ENCODE results near the gene KIAA0040.
"Not testable (repeated sequence)": the region's sequence is repeated elsewhere in the genome, so short reads cannot be mapped to it uniquely, and the experiment has no call there.

The KIAA0040 gene

DNA sequence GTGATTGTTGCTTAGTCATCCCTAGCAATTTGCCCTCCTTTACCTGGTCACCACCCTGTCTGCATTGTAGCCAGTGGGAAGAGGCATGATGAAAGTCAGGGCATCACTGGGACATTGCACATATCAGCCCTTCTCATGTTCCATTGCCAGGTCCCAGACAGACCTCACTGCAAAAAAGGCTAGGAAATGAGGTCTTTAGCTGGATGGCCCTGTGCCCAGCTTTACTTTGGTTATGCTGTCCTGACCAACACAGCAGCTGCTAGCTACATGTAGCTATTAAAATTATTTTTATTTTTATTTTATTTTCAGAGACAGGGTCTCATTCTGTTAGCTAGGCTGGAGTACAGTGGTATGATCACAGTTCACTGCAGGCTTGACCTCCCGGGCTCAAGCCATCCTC is 72.1 kb downstream of the KIAA0040 start:
- TF ChIP-seq CTCF (conservative IDR thresholded peaks at IDR 0.05; ENCODE audit: control insufficient read depth, insufficient read depth, low read depth, low read length) = no peak
- no peak overlapping the region for H3K4me3 ChIP-seq (ENCODE audit: control insufficient read depth, low read depth, low read length)
- no peak for DNase-seq (ENCODE audit: low read depth)

- no peak overlapping the region for H3K4me3 ChIP-seq (ENCODE audit: control insufficient read depth, low read depth, low read length)
- no peak for DNase-seq (ENCODE audit: low read depth)
- TF ChIP-seq CTCF (conservative IDR thresholded peaks at IDR 0.05; ENCODE audit: control insufficient read depth, insufficient read depth, low read depth, low read length) = no peak
Observed at GRCh38 chr1:175118375-175119367, 73.9 kb downstream of the KIAA0040 start.

DNA sequence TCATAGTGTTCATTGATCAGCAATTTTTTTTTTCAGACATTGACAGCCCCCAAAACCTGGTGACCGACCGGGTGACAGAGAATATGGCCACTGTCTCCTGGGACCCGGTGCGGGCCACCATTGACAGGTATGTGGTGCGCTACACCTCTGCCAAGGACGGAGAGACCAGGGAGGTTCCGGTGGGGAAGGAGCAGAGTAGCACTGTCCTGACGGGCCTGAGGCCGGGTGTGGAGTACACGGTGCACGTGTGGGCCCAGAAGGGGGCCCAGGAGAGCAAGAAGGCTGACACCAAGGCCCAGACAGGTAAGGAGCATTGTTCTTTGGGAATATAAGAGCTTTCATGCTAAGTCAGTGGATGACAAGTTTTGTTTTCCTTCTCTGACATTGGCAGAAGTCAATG is 75.7 kb downstream of the KIAA0040 start:
- DNase-seq (ENCODE audit: low read depth) = no peak
- no peak for TF ChIP-seq CTCF (conservative IDR thresholded peaks at IDR 0.05; ENCODE audit: control insufficient read depth, insufficient read depth, low read depth, low read length)
- H3K4me3 ChIP-seq (ENCODE audit: control insufficient read depth, low read depth, low read length) = no peak overlapping the region

DNA sequence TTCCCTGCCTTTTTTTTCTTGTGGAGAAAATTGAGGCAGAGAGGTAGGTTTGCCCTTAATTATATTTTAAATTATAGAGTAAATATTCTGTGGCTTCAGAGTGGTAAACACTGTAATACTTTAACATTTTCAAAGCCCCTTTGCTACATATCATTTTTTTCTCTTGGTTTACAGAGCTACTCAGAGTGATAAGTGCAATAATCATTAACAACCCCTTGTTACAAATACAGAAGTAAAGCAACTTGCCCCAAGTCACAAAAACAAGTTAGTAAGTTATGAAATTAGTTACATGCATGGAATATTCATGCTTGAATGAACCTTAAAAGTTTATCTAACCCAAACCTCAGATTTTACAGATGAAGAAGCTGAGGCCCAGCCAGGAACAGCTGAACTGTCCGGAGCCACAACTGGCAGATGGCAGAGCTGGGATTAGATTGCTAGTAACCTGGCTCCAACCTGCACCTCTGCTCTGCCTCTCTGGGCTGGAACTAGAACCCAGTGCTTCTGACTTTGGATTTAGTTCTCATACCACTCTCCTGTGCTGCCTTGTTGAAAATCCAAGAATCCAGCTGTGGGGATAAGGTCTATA is 76.3 kb downstream of the KIAA0040 start:
- H3K4me3 ChIP-seq (ENCODE audit: control insufficient read depth, low read depth, low read length) = no peak overlapping the region
- no peak for TF ChIP-seq CTCF (conservative IDR thresholded peaks at IDR 0.05; ENCODE audit: control insufficient read depth, insufficient read depth, low read depth, low read length)
- no peak for DNase-seq (ENCODE audit: low read depth)

GRCh38 chr1:175114996-175115395 is 77.6 kb downstream of the KIAA0040 start:
- DNase-seq (ENCODE audit: low read depth) = no peak
- TF ChIP-seq CTCF (conservative IDR thresholded peaks at IDR 0.05; ENCODE audit: control insufficient read depth, insufficient read depth, low read depth, low read length) = no peak
- no peak overlapping the region for H3K4me3 ChIP-seq (ENCODE audit: control insufficient read depth, low read depth, low read length)

DNA sequence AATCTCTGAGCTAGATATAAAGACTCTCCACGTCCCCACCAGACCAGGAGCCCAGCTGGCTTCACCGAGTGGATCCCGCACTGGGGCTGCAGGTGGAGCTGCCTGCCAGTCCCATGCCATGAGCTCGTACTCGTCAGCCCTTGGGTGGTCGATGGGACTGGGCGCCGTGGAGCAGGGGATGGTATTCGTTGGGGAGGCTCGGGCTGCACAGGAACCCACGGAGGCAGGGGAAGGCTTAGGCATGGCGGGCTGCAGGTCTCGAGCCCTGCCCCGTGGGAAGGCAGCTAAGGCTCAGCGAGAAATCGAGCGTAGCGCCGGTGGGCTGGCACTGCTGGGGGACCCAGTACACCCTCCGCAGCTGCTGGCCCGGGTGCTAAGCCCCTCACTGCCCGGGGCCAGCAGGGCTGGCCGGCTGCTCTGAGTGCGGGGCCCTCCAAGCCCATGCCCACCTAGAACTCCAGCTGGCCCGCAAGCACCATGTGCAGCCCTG is 84.2 kb downstream of the KIAA0040 start:
- not testable (repeated sequence) for H3K4me3 ChIP-seq (ENCODE audit: control insufficient read depth, low read depth, low read length); DNase-seq (ENCODE audit: low read depth)

Measured in fibroblast of mammary gland (primary cell).